Bronchial epithelial cell (primary cell): ENCODE measurements around the gene MFN1. TPM values are rescaled to one million over a fixed set of nuclear protein-coding genes. Genes with fewer than 3 reads are reported as not detected.

Experiments used
- DNase-seq: peaks from one replicate; pipeline ENCODE4 v3.0.0-alpha.2; 2010; ENCODE audit warnings: low read depth
- FAIRE-seq: peaks from 2 replicates; lab custom pipeline; 2011; peaks lifted over from hg19 to GRCh38; lab: Jason Lieb, UNC
- H3K27me3 ChIP-seq: 2 replicates; pipeline ENCODE4 v1.5.1; 2011; ENCODE audit warnings: low read length; ENCODE audit not compliant: control insufficient read depth, insufficient read depth
- H3K36me3 ChIP-seq: 2 replicates; pipeline ENCODE4 v1.5.1; 2011; ENCODE audit warnings: low read length; ENCODE audit not compliant: control insufficient read depth, insufficient read depth
- H3K4me3 ChIP-seq: 2 replicates; pipeline ENCODE4 v1.5.1; 2011; ENCODE audit warnings: mild to moderate bottlenecking, low read depth, low read length, control low read depth
- total RNA-seq: library from RNA; depleted of rRNA; stranded (reverse); fragments of >200 nt; gene quantifications from 2 replicates; pipeline ENCODE4 v1.2.1, GENCODE V29; 2014
- TF ChIP-seq, protein P1 (sequence below): IDR thresholded peaks from 2 replicates; pipeline ENCODE4 v1.5.1; 2011; ENCODE audit warnings: mild to moderate bottlenecking, moderate library complexity, low read length, control low read depth, inconsistent platforms; ENCODE audit not compliant: insufficient read depth, severe bottlenecking

Gene MFN1
- total RNA-seq, 1 donor from 2014 or later, result 47.1 TPM

GRCh38 chr3:179428876-179429548 is 81.5 kb downstream of the MFN1 start:
- no peak for FAIRE-seq
- TF ChIP-seq, protein P1, sequence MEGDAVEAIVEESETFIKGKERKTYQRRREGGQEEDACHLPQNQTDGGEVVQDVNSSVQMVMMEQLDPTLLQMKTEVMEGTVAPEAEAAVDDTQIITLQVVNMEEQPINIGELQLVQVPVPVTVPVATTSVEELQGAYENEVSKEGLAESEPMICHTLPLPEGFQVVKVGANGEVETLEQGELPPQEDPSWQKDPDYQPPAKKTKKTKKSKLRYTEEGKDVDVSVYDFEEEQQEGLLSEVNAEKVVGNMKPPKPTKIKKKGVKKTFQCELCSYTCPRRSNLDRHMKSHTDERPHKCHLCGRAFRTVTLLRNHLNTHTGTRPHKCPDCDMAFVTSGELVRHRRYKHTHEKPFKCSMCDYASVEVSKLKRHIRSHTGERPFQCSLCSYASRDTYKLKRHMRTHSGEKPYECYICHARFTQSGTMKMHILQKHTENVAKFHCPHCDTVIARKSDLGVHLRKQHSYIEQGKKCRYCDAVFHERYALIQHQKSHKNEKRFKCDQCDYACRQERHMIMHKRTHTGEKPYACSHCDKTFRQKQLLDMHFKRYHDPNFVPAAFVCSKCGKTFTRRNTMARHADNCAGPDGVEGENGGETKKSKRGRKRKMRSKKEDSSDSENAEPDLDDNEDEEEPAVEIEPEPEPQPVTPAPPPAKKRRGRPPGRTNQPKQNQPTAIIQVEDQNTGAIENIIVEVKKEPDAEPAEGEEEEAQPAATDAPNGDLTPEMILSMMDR, result no peak
- peak; percentile 38 for DNase-seq

GRCh38 chr3:179430277-179430870 is 82.9 kb downstream of the MFN1 start:
- Histone ChIP-seq H3K27me3 (no peaks in the 10 kb centered on the region), H3K4me3 (no peak overlapping the region), H3K36me3 (no peaks in the 10 kb centered on the region)
- TF ChIP-seq, protein P1, result no peak
- no peak for FAIRE-seq
- DNase-seq, result peak; percentile 77

More at GRCh38 chr3:179428876-179429548, 81.5 kb downstream of the MFN1 start:
- Histone ChIP-seq H3K36me3 (peaks cover 1% of the 10 kb centered on the region), H3K27me3 (no peaks in the 10 kb centered on the region), H3K4me3 (no peak overlapping the region)

DNA sequence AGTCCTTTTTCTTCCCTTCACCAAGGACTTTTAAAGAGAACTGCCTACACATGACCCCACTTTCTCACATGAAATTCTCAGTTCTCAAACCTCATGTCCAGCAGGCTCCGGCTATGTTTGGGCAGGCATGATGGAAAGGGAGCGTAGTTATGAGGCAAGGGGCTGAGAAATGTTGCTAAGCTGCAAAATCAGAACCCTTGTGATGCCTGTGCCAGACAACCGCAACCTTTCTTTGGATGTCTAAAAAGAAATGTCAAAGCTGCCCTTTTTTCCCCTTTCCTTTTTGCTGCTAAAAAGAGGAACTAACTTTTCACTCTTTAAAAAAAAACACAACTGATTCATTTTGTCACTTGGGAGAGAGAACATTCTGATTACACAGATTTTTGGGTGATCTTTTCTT is 84.5 kb downstream of the MFN1 start:
- no peaks in the 10 kb centered on the region for H3K27me3 ChIP-seq
- H3K4me3 ChIP-seq, result no peak overlapping the region
- H3K36me3 ChIP-seq, result no peaks in the 10 kb centered on the region
- TF ChIP-seq, protein P1, result no peak
- FAIRE-seq (no peak), DNase-seq (no peak)

- no peaks in the 10 kb centered on the region for H3K36me3 ChIP-seq
- no peak overlapping the region for H3K4me3 ChIP-seq
- FAIRE-seq (no peak), DNase-seq (no peak)
- H3K27me3 ChIP-seq, result no peaks in the 10 kb centered on the region
- TF ChIP-seq, protein P1, result no peak
Measured at GRCh38 chr3:179432451-179432850, 84.9 kb downstream of the MFN1 start.

DNA sequence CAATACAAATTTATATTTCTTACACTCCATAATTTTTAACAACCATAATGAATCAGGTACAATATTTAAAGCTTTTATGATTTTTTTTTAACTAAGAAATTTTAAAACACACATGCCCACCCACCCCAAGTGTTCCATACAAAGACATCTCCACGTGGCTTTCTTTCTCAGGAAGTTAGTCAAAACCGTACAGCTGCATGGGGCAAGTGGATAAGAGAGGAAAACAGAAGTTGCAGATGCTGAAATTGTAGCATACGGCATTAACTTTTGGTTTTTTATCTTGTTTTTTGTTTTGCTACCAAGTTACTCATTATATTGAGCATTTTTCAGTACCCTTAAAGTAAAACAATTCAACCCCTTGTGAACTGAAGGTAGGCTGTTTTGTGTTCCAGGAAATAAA is 89.0 kb downstream of the MFN1 start:
- Histone ChIP-seq H3K4me3 (no peak overlapping the region), H3K27me3 (no peaks in the 10 kb centered on the region), H3K36me3 (no peaks in the 10 kb centered on the region)
- FAIRE-seq (no peak), DNase-seq (no peak)
- TF ChIP-seq, protein P1, result no peak
